Measurements from ENCODE around the gene CFAP299.
"Not testable (repeated sequence)": the region's sequence is repeated elsewhere in the genome, so short reads cannot be mapped to it uniquely, and the experiment has no call there.

CFAP299 gene

DNA sequence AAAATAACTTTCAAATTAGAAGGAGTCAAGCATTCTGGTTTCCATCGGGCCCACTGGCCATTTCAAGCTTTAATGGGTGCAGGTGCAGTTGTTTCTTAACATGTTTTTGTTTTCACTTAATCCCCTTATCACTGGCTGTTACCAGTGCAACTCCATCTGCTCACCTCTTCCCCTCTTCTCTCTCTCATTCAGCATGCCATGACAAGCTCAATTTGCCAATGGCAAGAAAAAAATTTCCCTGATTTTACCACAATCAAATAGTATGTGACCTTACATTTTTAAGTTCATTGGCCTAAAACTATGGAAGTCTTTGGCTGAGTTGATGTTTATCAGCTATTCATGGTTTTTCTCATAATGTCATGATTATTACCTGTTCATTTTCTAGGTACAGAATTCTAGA is 395.9 kb downstream of the CFAP299 start:
- DNase-seq (ENCODE audit: low read depth): no peak
- TF ChIP-seq, protein P1, sequence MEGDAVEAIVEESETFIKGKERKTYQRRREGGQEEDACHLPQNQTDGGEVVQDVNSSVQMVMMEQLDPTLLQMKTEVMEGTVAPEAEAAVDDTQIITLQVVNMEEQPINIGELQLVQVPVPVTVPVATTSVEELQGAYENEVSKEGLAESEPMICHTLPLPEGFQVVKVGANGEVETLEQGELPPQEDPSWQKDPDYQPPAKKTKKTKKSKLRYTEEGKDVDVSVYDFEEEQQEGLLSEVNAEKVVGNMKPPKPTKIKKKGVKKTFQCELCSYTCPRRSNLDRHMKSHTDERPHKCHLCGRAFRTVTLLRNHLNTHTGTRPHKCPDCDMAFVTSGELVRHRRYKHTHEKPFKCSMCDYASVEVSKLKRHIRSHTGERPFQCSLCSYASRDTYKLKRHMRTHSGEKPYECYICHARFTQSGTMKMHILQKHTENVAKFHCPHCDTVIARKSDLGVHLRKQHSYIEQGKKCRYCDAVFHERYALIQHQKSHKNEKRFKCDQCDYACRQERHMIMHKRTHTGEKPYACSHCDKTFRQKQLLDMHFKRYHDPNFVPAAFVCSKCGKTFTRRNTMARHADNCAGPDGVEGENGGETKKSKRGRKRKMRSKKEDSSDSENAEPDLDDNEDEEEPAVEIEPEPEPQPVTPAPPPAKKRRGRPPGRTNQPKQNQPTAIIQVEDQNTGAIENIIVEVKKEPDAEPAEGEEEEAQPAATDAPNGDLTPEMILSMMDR (conservative IDR thresholded peaks at IDR 0.05; ENCODE audit: low read length): no peak
- no peak overlapping the region for H3K4me3 ChIP-seq (ENCODE audit: low read length)

DNA sequence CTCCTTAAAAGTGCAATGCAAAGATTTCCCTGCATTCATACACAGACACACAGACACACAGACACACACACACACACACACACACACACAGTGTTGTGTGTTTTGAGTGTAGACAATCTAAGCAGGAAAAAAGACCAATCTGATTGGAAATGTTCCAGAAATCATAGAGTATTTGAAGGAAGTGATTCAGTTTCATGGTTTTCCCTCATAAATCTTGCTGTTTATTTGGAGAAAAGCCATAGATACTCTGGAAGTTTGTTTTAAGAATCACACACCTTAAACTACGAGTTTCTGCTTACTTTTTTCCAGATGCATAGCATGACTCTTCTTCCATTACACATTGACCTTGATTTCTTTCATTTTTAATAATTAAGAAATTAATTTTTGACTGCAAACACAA is 396.5 kb downstream of the CFAP299 start:
- TF ChIP-seq, protein P1 (conservative IDR thresholded peaks at IDR 0.05; ENCODE audit: low read length): no peak
- DNase-seq (ENCODE audit: low read depth): peak; percentile 4
- H3K4me3 ChIP-seq (ENCODE audit: low read length): no peak overlapping the region

DNA sequence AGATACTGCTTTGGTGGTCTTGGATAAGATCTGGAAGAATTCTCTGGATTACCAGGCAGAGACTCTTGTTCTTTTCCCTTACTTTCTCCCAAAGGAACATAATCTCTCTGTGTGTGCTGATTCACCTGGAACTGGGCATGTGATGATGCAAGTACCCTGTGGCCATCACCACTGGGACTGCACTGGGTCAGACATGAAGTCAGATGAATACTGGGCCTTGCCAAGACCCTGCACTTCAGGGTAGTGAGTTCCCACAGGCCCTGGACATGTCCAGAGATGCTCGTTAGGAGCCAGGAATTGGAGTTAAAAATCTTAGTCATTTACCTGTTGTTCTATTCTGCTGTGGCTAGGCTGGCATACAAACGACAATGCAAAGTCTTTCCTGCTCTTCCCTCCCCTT is 404.8 kb downstream of the CFAP299 start:
- no peak overlapping the region for H3K4me3 ChIP-seq (ENCODE audit: low read length)
- TF ChIP-seq, protein P1 (conservative IDR thresholded peaks at IDR 0.05; ENCODE audit: low read length): no peak
- DNase-seq (ENCODE audit: low read depth): no peak

DNA sequence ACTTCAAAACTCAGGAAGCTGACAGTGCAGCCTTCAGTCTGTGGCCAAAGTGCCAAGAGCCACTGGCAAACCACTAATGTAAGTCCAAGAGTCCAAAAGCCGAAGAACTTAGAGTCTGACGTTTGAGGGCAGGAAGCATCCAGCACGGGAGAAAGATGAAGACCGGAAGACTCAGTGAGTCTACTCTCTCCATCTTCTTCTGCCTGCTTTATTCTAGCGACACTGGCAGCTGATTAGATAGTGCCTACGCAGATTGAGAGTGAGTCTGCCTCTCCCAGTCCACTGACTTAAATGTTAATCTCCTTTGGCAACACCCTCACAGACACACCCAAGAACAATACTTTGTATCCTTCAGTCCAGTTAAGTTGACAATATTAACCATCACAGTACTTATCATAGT is 414.0 kb downstream of the CFAP299 start:
- not testable (repeated sequence) for H3K4me3 ChIP-seq (ENCODE audit: low read length); DNase-seq (ENCODE audit: low read depth)

DNA sequence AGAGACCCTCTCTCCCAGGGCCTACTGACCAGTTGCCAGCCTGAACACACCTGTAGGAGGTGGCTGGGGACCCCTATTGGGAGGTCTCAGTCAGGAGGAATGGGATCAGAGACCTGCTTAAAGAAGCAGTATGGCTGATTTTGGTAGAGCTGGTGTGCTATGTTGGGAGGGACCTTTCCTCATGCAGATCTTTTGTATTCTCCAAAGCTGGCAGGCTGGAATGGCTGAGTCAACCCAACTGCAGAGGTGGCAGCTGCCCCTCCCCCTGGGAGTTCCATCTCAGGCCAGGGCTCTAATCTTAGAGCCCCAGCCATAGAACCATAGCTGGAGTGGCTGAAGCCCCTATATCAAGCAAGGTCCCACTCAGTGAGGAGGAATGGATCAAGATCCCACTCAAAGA is 415.7 kb downstream of the CFAP299 start:
- TF ChIP-seq, protein P1 (conservative IDR thresholded peaks at IDR 0.05; ENCODE audit: low read length): no peak
- DNase-seq (ENCODE audit: low read depth): no peak
- no peak overlapping the region for H3K4me3 ChIP-seq (ENCODE audit: low read length)

DNA sequence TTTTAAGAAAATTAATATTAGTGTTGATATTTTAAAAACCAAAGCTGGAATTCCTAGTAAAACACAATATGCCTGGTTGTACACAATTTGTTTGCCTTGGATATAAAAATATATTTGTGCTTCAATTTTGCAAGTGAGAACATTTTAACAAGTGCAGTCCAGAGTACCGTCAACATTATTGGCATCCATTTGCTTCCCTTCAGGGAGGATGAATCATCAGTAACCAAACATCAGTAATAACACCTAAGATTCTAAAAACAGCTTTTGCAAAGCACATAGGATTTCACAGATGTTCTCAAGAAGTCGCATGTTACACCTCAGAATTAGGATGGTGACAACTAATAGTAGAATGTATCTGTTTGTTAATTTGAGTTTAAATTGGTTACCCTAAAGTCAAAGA is 432.4 kb downstream of the CFAP299 start:
- no peak overlapping the region for H3K4me3 ChIP-seq (ENCODE audit: low read length)
- DNase-seq (ENCODE audit: low read depth): no peak
- TF ChIP-seq, protein P1 (conservative IDR thresholded peaks at IDR 0.05; ENCODE audit: low read length): no peak

DNA sequence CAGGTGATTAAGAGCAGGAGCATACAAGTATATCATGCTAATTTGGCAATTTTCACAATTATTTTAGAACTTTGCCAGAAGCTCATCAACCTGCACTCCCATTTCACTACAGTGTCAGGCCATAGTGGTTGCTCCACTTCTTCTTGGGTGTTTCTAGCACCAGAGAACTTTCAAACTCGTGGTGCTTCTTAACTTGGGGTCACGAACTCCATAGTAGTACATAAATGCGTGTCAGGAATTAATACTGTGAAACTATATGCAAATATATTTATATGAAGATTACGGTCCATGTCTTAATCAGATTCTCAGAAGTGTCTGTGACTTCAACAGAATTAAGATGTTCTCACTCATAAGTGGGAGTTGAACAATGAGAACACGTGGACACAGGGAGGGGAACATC is 440.6 kb downstream of the CFAP299 start:
- TF ChIP-seq, protein P1 (conservative IDR thresholded peaks at IDR 0.05; ENCODE audit: low read length): no peak
- H3K4me3 ChIP-seq (ENCODE audit: low read length): no peak overlapping the region
- no peak for DNase-seq (ENCODE audit: low read depth)

DNA sequence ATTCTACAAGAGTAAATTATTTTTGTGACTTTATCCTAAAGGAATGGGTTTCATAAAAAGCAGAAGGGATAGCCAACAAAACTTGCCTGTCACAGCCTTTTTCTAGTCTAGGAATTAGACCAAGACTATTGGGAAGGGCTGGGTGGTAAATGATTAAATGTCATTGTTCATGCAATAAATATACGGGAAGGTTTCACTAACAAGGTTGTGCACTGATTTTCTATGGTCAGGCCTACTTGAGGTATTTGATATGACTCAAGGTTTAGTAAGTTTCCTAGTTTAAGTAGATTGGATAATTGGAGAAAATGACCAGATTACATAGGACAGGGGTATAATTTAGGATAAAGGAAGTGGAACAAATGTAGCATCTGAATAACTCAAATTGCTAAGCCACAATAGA is 445.9 kb downstream of the CFAP299 start:
- DNase-seq (ENCODE audit: low read depth): no peak
- TF ChIP-seq, protein P1 (conservative IDR thresholded peaks at IDR 0.05; ENCODE audit: low read length): no peak
- no peak overlapping the region for H3K4me3 ChIP-seq (ENCODE audit: low read length)
